ENCODE results near the gene TCTN2. TPM values are rescaled to one million over a fixed set of nuclear protein-coding genes. Genes with fewer than 3 reads are reported as not detected.

TCTN2 gene
- total and polyA plus RNA-seq, 2 experiments from 2014 or later, result 2.7 to 6.0 TPM

GRCh38 chr12:123743002-123743401 lies 72.1 kb downstream of the TCTN2 start:
- no peak overlapping the region for H3K27ac ChIP-seq (ENCODE audit: low read depth)
- H3K9me2 ChIP-seq (ENCODE audit: insufficient read depth), result no peaks in the 10 kb centered on the region
- no peak overlapping the region for H2AFZ ChIP-seq
- H3K4me2 ChIP-seq, result no peak overlapping the region
- DNase-seq (ENCODE audit: low spot score) (no peak), ATAC-seq (no peak)
- Mint-ChIP-seq H3K4me3 (no peak overlapping the region), H3K27me3 (ENCODE audit: insufficient read depth, low read depth, poor library complexity) (no peaks in the 10 kb centered on the region), H3K36me3 (ENCODE audit: low read depth) (peaks cover 78% of the 10 kb centered on the region), H3K27ac (0 out of 2 replicates have a peak overlapping the region, but pooled peaks have one; percentile 36), H3K9me3 (no peaks in the 10 kb centered on the region), H3K4me1 (no peaks in the 10 kb centered on the region)
- H3K79me2 ChIP-seq (replicated peaks; ENCODE audit: insufficient read depth), result peaks cover 4% of the 10 kb centered on the region; the same call in 1 of the 2 replicates
- no peaks in the 10 kb centered on the region for H3F3A ChIP-seq (replicated peaks; ENCODE audit: low read depth)
- no peaks in the 10 kb centered on the region for H3K4me1 ChIP-seq (ENCODE audit: insufficient read depth)
- H3K36me3 ChIP-seq (ENCODE audit: insufficient read depth), result peaks cover 59% of the 10 kb centered on the region
- no peak overlapping the region for H3K4me3 ChIP-seq
- peaks cover 15% of the 10 kb centered on the region; the same call in 1 of the 2 replicates for H4K20me1 ChIP-seq (replicated peaks; ENCODE audit: insufficient read depth)
- TF ChIP-seq REST (IDR thresholded peaks at IDR 0.05; ENCODE audit: unreplicated experiment), result no peak
- peak; percentile 28 for TF ChIP-seq EZH2phosphoT487 (IDR thresholded peaks at IDR 0.05; ENCODE audit: unreplicated experiment)
- no peaks in the 10 kb centered on the region for H3K27me3 ChIP-seq (ENCODE audit: insufficient read depth)

GRCh38 chr12:123744836-123745235 lies 73.9 kb downstream of the TCTN2 start:
- Histone ChIP-seq H3F3A (replicated peaks; ENCODE audit: low read depth) (no peaks in the 10 kb centered on the region), H3K27me3 (ENCODE audit: insufficient read depth) (no peaks in the 10 kb centered on the region), H4K20me1 (replicated peaks; ENCODE audit: insufficient read depth) (peaks cover 15% of the 10 kb centered on the region; the same call in 1 of the 2 replicates), H3K4me3 (no peak overlapping the region), H2AFZ (no peak overlapping the region), H3K4me2 (no peak overlapping the region), H3K9me2 (ENCODE audit: insufficient read depth) (no peaks in the 10 kb centered on the region), H3K4me1 (ENCODE audit: insufficient read depth) (no peaks in the 10 kb centered on the region), H3K36me3 (ENCODE audit: insufficient read depth) (peaks cover 61% of the 10 kb centered on the region), H3K27ac (ENCODE audit: low read depth) (no peak overlapping the region), H3K79me2 (replicated peaks; ENCODE audit: insufficient read depth) (peaks cover 4% of the 10 kb centered on the region; the same call in 1 of the 2 replicates)
- DNase-seq (ENCODE audit: low spot score) (peak; percentile 36), ATAC-seq (peak; percentile 74)
- no peak overlapping the region for H3K4me3 Mint-ChIP-seq
- H3K27me3 Mint-ChIP-seq (ENCODE audit: insufficient read depth, low read depth, poor library complexity), result no peaks in the 10 kb centered on the region
- no peaks in the 10 kb centered on the region for H3K9me3 Mint-ChIP-seq
- peak; percentile 30 to 56; a peak in 2 of 4 replicates for TF ChIP-seq CTCF (conservative IDR thresholded peaks at IDR 0.05; ENCODE audit: low read depth in 2 of 2)
- TF ChIP-seq STAT1 (IDR thresholded peaks at IDR 0.05; ENCODE audit: unreplicated experiment), result no peak
- TF ChIP-seq ZNF462 (CRISPR knock-in tag; IDR thresholded peaks at IDR 0.05), result no peak
- TF ChIP-seq REST (IDR thresholded peaks at IDR 0.05; ENCODE audit: unreplicated experiment), result no peak
- no peak for TF ChIP-seq EZH2phosphoT487 (IDR thresholded peaks at IDR 0.05; ENCODE audit: unreplicated experiment)
- H3K36me3 Mint-ChIP-seq (ENCODE audit: low read depth), result peaks cover 80% of the 10 kb centered on the region
- H3K27ac Mint-ChIP-seq, result no peak overlapping the region
- H3K4me1 Mint-ChIP-seq, result no peaks in the 10 kb centered on the region

Measured in GM23338 (cell line).